Superior temporal gyrus (tissue), 1 donor: ENCODE results near the gene EME1.
A peak's percentile ranks its signal among the peaks of the same experiment; 100 is the strongest.
"Not testable (repeated sequence)": the region's sequence is repeated elsewhere in the genome, so short reads cannot be mapped to it uniquely, and the experiment has no call there.

Experiments
- DNase-seq: peaks from one replicate; pipeline ENCODE4 v3.0.0-alpha.2; 2016; ENCODE audit errors: extremely low spot score

EME1 gene

GRCh38 chr17:50393700-50394099, 20.7 kb downstream of the EME1 start:
- DNase-seq = no peak

- no peak for DNase-seq
These were observed 21.7 kb downstream of the EME1 start for GRCh38 chr17:50394711-50395110.

DNA sequence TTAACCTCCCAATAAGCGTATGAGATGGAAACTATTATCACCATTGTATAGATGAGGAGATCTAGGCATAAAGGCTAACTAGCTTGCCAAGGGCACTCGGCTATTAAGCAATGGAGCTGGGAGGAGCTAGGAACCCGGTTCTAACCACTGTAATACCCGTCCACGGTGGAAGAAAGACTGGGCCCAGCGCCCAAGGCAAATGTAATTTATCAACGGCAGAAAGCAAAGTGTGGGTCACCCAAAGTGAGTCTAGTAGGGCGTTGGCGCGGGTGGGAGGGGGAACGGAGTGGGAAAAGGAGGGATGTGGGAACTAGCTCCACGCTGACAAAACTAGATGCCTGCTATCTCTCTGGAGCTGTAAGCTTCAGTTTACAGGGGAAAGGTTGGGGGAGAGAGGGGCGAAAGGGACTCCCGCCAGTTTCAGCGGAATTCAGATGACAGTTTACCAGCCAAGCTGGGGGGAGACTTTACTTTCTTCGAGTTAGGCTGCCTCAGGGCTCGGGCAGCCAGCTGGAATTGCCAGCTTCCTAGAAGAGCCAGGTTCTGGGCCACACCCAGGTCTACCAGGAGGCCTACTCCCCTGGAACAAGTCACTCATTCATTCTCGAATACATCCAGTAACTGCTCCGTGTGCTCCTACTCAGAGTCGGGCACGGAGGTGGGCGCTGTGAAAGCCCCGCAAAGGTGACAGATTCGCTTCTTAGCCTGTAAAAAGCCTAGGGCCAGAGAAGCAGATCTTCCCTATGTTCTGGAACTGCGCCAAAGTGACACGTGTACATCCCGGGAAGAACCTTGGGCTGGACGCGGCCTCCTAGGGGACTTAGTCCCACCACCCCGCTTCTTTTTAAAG, 23.5 kb downstream of the EME1 start:
- no peak for DNase-seq

DNA sequence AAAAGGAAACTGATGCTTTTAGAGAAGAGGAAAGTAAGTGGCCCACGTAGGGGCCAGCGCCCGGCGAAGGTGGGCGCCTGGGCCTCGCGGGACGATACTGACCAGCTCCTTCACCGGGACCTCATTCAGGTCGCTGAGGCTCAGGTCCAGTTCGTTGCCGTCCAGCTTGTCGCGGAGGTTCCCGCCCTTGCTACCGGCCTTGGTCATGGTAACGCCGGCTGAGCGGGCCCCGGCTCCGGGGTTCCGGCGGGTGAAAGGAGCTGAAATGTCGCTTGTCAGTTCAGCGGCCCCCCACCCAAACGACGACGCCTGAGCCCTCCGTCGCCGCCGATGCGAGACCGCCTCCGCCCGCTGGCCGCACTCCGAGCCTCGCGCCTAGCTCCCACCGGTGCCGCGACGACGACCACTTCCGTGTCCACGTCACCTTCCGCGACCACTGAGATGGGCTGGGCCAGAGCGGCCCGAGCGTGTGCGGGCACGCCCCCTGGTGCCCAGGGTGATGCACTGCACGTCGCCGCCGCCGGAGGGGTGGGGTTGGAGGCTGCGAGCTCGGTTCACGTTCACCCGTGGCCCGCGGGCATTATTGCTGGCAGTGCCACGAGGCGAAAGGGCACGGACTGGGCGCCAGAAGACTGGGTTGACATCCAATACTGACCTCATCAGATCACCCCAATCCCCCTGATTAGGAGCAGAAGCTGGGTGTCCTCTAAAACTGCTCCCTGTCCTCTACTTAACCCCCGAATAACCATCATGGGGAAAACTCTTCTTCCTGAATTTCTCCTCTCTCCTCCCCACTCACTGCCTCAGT, 24.3 kb downstream of the EME1 start, which contains the start of gene LRRC59:
Gene LRRC59 (minus strand): TSS at position 413 of the 808 bp plus-strand sequence. CDS start 206 bp downstream, at position 207.
- DNase-seq = peak; percentile 75

GRCh38 chr17:50397919-50398285, 24.9 kb downstream of the EME1 start:
- DNase-seq = no peak

DNA sequence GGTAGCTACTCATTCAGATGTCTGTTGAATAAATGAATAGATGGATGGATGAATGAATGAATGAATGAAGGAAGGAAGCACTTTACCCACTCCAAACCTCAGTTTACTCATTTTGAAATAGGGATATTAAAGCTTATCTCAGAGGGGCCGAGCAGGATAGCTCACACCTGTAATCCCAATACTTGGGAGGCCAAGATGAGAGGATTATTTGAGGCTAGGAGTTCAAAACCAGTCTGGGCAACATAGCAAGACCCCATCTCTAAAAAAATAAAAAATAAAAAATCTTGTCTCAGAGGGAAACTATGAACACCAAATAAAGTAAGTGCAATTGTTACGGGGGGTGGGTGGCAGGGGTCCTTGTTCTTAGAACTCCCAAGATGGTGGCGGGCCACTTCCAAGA, 25.6 kb downstream of the EME1 start:
- DNase-seq = not testable (repeated sequence)

DNA sequence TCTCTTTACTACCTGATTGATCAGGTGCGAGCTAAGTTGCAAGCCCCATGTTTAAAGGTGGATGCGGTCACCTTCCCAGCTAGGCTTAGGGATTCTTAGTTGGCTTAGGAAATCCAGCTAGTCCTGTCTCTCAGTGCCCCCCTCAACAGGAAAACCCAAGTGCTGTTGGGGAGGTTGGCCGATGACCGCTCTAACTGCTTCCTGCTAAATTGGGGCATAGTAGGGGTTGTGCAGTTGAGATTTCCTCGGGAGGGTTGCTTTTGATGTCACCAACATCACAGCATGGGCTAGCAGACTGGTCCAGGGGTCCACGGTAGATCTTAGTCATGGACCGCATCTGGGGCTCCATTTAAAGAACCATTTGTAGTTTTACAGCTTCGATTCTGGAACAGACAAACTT, 26.6 kb downstream of the EME1 start:
- not testable (repeated sequence) for DNase-seq

DNA sequence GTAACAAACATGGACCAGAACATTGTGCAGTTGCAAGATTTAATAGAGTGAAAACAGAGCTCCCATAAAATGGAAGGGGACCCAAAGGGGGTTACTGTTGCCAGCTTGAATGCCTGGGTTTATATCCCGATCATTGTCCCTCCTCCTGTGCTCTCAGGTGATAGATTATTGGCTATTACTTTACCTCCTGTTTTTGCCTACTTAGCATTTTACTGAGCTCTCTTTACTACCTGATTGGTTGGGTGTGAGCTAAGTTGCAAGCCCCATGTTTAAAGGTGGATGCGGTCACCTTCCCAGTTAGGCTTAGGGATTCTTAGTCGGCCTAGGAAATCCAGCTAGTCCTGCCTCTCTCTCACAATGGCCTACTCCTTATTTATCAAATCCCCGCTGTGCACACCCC, 32.3 kb downstream of the EME1 start:
- DNase-seq = not testable (repeated sequence)

DNA sequence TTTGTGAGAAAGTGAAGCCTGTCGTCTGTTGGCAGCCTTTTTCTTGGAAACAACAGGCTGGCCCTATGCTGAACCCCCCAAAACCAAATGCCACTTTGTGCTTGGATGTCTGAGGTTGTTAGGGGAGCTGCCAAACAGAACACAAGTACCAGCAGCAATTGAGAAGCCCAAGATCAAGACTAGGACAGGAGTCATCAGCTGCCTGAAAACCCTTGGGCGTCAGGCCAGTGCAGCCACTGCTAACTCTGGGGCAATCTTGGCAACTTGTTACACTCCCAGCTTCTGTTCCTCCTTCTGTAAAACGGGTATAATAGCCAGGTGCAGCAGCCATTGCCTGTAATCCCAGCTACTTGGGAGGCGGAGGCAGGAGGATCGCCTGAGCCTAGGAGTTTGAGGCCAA, 33.5 kb downstream of the EME1 start:
- no peak for DNase-seq

DNA sequence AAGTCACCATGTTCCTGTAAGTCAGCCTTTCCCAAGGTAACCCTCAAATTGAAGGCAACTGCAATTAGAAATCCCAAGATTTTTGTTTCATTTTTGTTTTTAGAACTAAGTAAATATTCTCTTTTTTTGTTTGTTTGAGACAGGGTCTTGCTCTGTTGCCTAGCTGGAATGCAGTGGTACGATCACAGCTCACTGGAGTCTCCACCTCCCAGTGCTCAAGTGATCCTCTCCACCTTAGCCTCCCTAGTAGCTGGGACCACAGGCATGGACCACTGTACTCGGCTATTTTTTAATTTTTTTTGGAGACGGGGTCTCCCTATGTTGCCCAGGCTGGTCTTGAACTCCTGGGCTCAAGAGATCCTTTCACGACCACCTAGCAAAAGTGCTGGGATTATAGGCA, 34.9 kb downstream of the EME1 start:
- no peak for DNase-seq

- no peak for DNase-seq
These were observed 39.2 kb downstream of the EME1 start for GRCh38 chr17:50412188-50412732.

- no peak for DNase-seq
These were observed 41.8 kb downstream of the EME1 start for GRCh38 chr17:50414808-50415207.

DNA sequence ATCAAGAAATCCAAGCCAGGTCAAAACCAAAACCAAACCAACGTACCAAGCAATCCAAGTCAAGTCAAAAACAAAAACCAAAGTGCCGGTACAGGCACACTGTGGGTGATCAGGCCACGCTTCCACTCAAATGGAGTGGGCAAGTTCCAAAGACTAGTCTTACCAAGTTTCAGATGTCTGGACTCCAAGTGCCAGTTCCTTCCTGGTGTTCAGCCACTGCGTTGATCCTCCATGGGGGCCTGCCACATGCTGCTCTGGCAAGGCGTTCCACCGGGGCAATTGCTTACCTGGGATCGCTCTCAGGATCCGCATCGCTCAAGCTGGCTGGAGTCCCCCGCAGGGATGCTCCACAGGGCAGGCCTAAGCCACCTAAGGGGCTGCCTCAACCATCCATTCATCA, 46.5 kb downstream of the EME1 start:
- not testable (repeated sequence) for DNase-seq

DNA sequence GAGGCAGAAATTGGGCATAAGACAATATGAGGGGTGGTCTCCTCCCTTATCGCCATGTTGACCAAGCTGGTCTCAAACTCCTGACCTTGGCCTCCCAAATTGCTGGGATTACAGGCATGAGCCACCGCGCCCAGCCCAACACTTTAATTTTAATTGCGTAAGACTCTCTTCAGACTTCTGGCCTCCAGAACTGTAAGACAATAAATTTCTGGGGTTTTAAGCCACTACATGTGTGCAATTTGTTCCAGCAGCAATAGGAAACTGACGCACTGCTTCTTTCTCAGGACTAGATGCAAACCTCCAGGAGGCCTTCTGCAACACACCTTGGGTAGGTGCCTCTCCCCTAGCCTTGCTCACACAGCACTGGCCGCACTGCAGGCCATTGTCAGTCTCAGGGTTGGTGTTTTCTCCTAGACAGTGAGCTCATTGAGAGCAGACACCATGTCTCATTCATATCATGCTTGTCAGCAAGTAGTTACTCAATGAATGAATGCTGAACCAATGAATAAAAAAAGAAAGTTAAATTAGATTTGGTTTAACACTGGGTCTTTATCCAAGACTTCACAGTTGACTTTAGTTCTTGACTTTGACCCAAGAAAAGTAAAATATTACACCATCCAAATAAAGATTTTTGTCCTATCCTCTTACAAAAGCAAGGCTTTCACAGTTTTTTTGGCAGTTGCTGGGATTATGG, 47.5 kb downstream of the EME1 start:
- DNase-seq = no peak

GRCh38 chr17:50421308-50422051, 48.5 kb downstream of the EME1 start:
- peak; percentile 17 for DNase-seq

DNA sequence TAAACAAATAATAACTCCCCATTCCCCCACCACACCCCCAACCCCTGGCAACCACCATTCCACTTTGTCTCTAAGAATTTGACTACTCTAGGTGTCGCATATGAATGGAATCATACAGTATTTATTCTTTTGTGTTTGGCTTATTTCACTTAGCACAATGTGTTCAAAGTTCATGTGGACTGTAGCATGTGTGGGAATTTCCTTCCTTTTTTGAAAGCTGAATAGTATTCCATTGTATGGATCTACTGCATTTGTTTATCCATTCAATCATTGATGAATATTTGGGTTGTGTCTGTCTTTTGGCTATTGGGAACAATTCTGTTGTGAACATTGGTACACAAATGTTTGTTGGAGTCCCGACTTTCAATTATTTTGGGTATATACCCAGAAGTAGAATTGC, 49.7 kb downstream of the EME1 start:
- no peak for DNase-seq

DNA sequence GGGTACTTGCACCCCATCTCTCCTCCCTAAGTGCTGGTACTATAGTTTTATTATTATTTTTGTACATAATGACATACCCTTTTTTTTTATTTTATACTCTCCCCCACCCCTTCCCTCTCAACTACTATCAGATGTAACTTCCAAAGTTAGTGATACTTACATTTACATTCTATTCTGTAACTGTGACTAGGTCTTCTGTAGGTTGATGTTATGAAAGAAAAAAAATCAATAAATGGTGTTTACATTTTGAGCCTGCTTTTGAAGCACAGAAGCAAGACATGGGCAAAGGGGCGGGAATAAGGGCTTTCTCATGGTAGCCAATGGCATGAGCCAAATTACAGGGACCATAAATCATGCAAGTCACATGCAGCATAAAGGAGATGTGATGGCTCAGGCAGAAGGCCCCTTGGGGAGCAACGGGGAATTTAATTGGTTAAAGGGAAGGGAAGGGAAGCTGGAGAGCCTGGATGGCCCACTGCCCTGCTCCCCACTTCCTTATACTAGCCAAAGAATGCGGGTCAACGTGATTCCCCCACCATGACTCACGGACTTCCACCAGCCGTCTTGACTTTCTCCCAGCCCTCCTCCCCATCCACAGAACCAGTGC, 50.6 kb downstream of the EME1 start:
- DNase-seq = no peak

DNA sequence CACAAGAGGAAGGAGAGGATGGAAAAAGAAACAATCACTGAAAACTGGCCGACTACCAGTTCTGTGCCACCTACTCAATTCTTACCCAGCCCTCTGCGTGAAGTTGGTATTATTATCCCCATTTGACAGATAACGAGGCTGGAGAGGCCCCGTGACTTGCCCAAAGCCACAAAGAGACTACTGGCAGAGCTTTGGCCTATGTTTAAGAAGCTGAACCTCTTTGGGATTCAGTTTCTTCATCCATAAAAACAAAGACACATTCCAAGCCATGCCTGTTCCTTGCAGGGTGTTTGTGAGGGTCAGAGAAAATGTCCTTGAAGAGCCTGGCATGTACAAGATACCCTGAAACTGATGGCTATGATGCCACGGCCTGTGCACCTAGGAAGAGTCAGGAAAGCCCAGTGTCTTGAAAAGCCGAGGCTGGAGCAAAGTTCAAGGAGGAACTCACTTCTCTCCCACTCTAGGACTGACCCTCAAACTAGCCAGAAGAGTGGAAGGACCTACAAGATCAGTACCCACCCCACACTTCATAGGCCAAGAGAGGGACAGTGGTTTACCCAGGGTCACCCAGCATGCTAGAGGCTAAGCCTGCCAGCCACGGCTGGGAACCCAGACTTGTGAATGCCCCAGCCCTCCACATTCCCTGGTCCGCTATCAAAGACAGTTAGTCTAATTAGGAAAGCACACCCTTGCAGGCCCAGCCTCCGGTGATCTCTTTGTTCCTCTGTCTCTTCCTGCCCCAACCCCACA, 51.4 kb downstream of the EME1 start:
- no peak for DNase-seq

- no peak for DNase-seq
These were observed 52.1 kb downstream of the EME1 start for GRCh38 chr17:50424996-50425681.
